Peyer's patch (tissue), 4 donors: ENCODE results near the gene THEMIS2. TPM values are rescaled to one million over a fixed set of nuclear protein-coding genes. Genes with fewer than 3 reads are reported as not detected.
A peak's percentile ranks its signal among the peaks of the same experiment; 100 is the strongest.
"Not testable (repeated sequence)": the region's sequence is repeated elsewhere in the genome, so short reads cannot be mapped to it uniquely, and the experiment has no call there.

Source experiments
- DNase-seq, 3 donors: peaks; one replicate each; pipeline ENCODE4 v3.0.0-alpha.2; 2017 to 2019
- H3K27ac ChIP-seq, 4 donors: fragments of 200-600 bp; sonication (generic); one replicate each; pipeline ENCODE4 v1.5.1; 2016 to 2019
- H3K27me3 ChIP-seq, 2 donors: fragments of 200-600 bp; sonication (generic); one replicate each; pipeline ENCODE4 v1.5.1; 2019
- H3K36me3 ChIP-seq, 3 donors: fragments of 200-600 bp; sonication (generic); one replicate each; pipeline ENCODE4 v1.5.1; 2016 to 2019
- H3K4me1 ChIP-seq, 4 donors: fragments of 200-600 bp; sonication (generic); one replicate each; pipeline ENCODE4 v1.5.1; 2016 to 2019
- H3K4me3 ChIP-seq, 4 donors: fragments of 200-600 bp; sonication (generic); 1 replicate in 3 of 4; 2 replicates in 1 of 4; pipeline ENCODE4 v1.5.1; 2016 to 2019; ENCODE audit warnings: mild to moderate bottlenecking in 1 of 4
- H3K9me3 ChIP-seq, 4 donors: fragments of 200-600 bp; sonication (generic); one replicate each; pipeline ENCODE4 v1.5.1; 2016 to 2019; ENCODE audit warnings: mild to moderate bottlenecking in 1 of 4
- POLR2A ChIP-seq, 2 donors: fragments of 450-650 bp; IDR thresholded peaks; one replicate each; pipeline ENCODE4 v1.5.1; 2017; ENCODE audit warnings: antibody characterized with exemption in 2 of 2, mild to moderate bottlenecking in 2 of 2, moderate library complexity in 2 of 2
- total RNA-seq, 4 donors: library from RNA; depleted of rRNA; stranded (reverse); fragments of >200 nt; gene quantifications; one replicate each; pipeline ENCODE4 v1.1.0, GENCODE V29; 2016
- TF ChIP-seq, protein P1 (sequence below), 6 experiments: fragments of 450-650 bp in 4 of 6; fragments of 200-600 bp in 2 of 6; sonication (generic) in 1 of 6; IDR thresholded peaks; one replicate each; pipeline ENCODE4 v1.5.1; 2017 to 2019; ENCODE audit warnings: antibody characterized with exemption in 6 of 6, mild to moderate bottlenecking in 3 of 6, moderate library complexity in 1 of 6

THEMIS2 gene
- total RNA-seq, 4 donors from 2014 or later: 8.1 to 86.6 (median 22.8) TPM

DNA sequence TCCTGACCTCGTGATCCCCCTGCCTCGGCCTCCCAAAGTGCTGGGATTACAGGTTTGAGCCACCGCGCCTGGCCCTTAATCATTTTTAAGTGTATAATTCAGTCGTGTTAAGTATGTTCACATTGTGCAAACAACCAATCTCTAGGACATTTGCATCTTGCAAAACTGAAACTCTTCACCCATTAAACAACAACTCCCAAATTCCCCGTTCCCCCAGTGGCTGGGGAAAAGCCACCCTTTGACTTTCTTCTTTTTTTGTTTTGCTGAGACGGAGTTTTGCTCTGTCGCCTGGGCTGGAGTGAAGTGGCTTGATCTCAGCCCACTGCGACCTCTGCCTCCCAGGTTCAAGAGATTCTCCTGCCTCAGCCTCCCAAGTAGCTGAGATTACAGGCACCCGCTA is 6.5 kb upstream of the THEMIS2 start:
- H3K4me3 ChIP-seq: no peak overlapping the region
- no peaks in the 10 kb centered on the region for H3K9me3 ChIP-seq
- DNase-seq: no peak
- TF ChIP-seq, protein P1, sequence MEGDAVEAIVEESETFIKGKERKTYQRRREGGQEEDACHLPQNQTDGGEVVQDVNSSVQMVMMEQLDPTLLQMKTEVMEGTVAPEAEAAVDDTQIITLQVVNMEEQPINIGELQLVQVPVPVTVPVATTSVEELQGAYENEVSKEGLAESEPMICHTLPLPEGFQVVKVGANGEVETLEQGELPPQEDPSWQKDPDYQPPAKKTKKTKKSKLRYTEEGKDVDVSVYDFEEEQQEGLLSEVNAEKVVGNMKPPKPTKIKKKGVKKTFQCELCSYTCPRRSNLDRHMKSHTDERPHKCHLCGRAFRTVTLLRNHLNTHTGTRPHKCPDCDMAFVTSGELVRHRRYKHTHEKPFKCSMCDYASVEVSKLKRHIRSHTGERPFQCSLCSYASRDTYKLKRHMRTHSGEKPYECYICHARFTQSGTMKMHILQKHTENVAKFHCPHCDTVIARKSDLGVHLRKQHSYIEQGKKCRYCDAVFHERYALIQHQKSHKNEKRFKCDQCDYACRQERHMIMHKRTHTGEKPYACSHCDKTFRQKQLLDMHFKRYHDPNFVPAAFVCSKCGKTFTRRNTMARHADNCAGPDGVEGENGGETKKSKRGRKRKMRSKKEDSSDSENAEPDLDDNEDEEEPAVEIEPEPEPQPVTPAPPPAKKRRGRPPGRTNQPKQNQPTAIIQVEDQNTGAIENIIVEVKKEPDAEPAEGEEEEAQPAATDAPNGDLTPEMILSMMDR (IDR thresholded peaks at IDR 0.05): no peak
- TF ChIP-seq POLR2A (IDR thresholded peaks at IDR 0.05): no peak
- H3K4me1 ChIP-seq: peaks cover 0 to 32% (median 17%) of the 10 kb centered on the region in 4 donors
- peak overlapping the region in 1 of 4 donors; percentile 42 for H3K27ac ChIP-seq
- no peaks in the 10 kb centered on the region for H3K36me3 ChIP-seq
- no peaks in the 10 kb centered on the region for H3K27me3 ChIP-seq

DNA sequence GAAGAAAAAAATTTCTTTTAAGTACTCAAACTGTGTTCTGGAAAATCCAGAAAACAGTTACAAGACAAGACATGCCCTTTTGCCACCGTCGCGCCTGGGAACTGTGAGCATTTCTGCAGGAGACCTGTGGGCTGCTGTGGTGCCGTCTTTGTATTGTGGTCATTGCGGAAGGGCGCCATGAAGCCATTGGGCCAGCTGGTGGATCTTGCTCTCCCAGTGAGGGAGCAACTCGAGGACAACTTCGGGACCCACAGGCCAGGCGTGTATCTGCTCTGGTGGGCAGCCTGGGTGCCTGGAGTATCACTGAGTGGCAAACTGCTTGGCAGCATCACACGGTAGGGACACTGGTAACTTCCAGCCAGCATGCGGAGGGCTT is 3.8 kb upstream of the THEMIS2 start:
- DNase-seq: peak in 2 of 3 donors; percentile 25 to 43
- no peak overlapping the region for H3K4me3 ChIP-seq
- H3K36me3 ChIP-seq: no peaks in the 10 kb centered on the region
- H3K27me3 ChIP-seq: no peaks in the 10 kb centered on the region
- H3K4me1 ChIP-seq: peaks cover 0 to 25% (median 14%) of the 10 kb centered on the region in 4 donors
- TF ChIP-seq, protein P1 (IDR thresholded peaks at IDR 0.05): no peak
- no peak for TF ChIP-seq POLR2A (IDR thresholded peaks at IDR 0.05)
- H3K9me3 ChIP-seq: no peaks in the 10 kb centered on the region
- peak overlapping the region; percentile 62 to 87 (median 72) for H3K27ac ChIP-seq

DNA sequence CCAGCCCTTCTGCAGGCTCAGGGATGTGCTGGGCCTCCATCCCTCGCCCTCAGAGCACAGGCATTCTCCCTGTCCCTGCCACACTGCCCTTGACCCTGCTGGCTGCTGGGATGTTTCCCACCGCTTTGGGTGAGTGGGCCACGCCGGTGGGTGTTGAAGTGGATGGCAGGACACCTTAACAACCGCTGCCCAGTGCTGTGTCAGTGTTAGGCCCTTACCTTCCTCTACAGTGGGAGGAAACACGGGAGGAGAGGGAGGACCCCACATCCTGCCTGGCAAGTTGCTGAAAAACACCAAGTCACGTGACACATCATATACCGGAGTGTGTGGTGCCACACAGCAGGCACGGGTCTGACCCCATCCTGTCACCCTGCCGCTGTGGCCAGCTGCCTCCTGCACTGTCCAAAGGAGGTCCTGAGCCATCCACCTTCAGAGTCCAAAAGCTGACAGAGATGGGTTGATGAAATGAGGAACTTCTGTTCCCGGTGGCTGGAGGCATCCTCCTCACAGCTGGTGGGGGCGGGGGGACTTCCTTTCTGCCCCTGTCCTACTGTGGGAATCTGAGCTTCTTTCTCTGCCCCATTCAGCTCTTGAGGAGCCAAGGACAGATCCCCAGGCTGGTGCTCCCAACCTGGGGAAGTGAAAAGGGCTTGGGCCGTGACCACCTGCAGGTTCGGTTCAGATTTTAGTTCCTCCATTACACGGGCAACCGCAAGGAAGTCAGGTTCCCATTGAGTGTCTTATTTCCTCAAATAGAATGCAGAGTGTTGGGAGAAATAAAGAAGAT is 3.2 kb upstream of the THEMIS2 start:
- peaks cover 0 to 20% (median 12%) of the 10 kb centered on the region in 4 donors for H3K4me1 ChIP-seq
- H3K36me3 ChIP-seq: no peaks in the 10 kb centered on the region
- peak overlapping the region; percentile 62 to 87 (median 72) for H3K27ac ChIP-seq
- no peaks in the 10 kb centered on the region for H3K9me3 ChIP-seq
- H3K4me3 ChIP-seq: peak overlapping the region in 1 of 4 donors; percentile 29
- TF ChIP-seq POLR2A (IDR thresholded peaks at IDR 0.05): no peak
- TF ChIP-seq, protein P1 (IDR thresholded peaks at IDR 0.05): no peak
- H3K27me3 ChIP-seq: no peaks in the 10 kb centered on the region
- DNase-seq: peak; percentile 54 to 89 (median 80)

DNA sequence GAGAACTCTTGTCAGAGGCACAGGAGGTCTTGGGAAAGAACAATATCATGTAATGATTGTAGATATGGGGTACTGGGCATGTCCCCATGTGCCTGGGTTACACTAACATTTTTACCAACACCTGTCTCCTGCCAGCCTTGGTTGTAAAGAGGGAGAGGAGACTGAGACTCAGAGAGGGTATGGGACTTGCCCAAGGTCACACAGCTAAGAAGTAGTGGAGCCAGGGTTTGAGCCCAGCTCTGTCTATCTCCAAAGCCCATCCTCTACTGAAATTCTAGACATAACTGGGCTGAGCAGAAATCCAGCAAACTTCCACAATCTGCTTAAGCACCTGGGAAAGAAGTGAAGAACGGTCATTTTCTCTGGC is 2.6 kb upstream of the THEMIS2 start:
- H3K9me3 ChIP-seq: no peaks in the 10 kb centered on the region
- peaks cover 0 to 16% (median 12%) of the 10 kb centered on the region in 4 donors for H3K4me1 ChIP-seq
- TF ChIP-seq, protein P1 (IDR thresholded peaks at IDR 0.05): no peak
- TF ChIP-seq POLR2A (IDR thresholded peaks at IDR 0.05): no peak
- peak overlapping the region in 1 of 4 donors; percentile 29 for H3K4me3 ChIP-seq
- no peaks in the 10 kb centered on the region for H3K27me3 ChIP-seq
- no peaks in the 10 kb centered on the region for H3K36me3 ChIP-seq
- peak in 1 of 3 donors; percentile 15 for DNase-seq
- H3K27ac ChIP-seq: peak overlapping the region; percentile 62 to 87 (median 72)

DNA sequence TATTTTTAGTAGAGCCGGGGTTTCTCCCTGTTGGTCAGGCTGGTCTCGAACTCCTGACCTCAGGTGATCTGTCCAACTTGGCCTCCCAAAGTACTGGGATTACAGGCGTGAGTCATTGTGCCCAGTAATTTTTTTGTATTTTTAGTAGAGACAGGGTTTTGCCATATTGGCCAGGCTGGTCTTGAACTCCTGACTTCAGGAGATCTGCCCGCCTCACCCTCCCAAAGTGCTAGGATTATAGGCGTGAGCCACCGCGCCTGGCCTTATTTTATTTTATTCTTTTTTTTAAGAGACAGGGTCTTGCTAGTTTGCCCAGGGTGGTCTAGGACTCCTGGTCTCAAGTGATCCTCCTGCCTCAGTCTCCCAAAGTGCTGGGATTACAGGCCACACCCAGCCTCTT is 1.3 kb upstream of the THEMIS2 start:
- H3K27me3 ChIP-seq, H3K27ac ChIP-seq, H3K9me3 ChIP-seq, H3K4me3 ChIP-seq, H3K36me3 ChIP-seq: not testable (repeated sequence)
- peaks cover 0 to 26% (median 14%) of the 10 kb centered on the region in 4 donors for H3K4me1 ChIP-seq
- DNase-seq: peak in 2 of 3 donors; percentile 3 to 10

DNA sequence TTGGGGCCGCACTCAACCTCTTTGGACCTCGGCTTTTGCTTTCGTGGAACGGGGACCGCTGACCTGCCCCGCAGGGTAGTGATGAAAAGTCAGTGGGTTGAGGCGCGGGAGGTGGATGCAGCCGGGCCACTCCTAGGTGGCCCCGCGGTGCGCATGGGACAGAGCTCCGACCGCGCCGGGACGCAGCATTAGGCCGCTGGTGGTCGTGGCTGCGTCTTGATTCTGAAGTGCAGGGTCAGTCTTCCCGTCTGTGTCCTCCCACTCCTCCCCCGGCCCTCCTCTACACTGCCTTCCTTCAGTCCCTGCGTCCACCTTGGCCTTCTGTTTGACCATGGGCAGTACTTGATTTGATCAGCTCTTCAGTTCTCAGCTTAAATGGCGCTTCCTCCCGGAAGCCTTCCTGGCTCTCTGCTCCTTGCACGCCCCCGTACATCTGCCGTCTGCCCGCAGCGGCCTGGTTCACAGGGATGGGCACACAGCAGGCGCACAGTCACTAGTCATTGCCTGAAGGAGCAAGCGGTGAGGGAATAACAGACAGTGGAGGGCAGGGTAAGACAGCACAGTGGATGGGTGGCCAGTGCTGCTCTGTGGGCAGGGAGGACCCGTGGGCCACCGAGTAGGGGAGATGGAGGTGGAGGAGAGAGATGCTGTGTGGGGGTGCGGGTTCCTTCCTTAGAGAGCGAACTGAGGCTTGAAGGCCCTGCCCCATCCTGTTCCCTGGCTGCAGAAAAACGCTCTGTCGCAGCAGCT is 633 bp downstream of the THEMIS2 start:
- H3K27ac ChIP-seq: peak overlapping the region; percentile 61 to 92 (median 76)
- H3K27me3 ChIP-seq: no peaks in the 10 kb centered on the region
- H3K4me1 ChIP-seq: peaks cover 0 to 30% (median 16%) of the 10 kb centered on the region in 4 donors
- no peaks in the 10 kb centered on the region for H3K9me3 ChIP-seq
- peak in 2 of 3 donors; percentile 49 to 58 for DNase-seq
- peak overlapping the region; percentile 65 to 86 (median 80) for H3K4me3 ChIP-seq
- no peak for TF ChIP-seq POLR2A (IDR thresholded peaks at IDR 0.05)
- TF ChIP-seq, protein P1 (IDR thresholded peaks at IDR 0.05): no peak
- no peaks in the 10 kb centered on the region for H3K36me3 ChIP-seq
